ENCODE data around the gene OSBPL10.
"Not testable (repeated sequence)": the region's sequence is repeated elsewhere in the genome, so short reads cannot be mapped to it uniquely, and the experiment has no call there.

Gene OSBPL10

DNA sequence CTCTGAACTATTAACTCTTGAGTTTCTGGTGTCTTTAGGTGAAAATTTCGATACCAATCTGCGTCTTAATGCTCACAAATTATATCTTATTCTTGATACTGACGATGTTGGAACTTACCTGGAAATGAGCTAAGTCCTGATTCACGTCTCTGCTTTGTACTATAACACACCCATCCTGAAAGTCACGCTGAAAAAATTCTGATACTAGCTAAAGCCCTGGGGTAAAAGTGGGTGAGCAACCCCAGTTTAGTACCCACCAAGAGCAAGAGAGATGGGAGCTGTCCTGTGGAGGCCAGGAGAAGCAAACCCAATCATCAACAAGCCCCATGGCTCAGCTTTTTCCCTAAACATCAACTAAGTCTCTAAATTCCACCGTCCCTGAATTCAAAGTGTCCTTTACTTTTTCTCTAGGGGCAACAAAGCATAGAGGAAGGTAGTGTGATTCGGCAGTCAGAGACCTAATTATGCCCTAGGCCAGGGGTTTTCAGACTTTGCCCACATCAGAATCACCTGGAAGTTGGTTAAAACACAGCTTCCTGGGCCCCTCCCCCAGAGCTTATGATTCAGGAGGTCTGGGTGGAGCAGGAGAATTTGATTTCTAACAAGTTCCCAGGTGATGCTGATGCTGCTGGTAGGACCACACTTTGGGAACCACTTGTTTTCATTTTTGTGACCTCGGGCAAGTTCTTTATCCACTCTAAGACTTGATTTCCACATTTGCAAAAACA is 90.2 kb downstream of the OSBPL10 start:
- peak; percentile 20 for DNase-seq (ENCODE audit: low spot score)

DNA sequence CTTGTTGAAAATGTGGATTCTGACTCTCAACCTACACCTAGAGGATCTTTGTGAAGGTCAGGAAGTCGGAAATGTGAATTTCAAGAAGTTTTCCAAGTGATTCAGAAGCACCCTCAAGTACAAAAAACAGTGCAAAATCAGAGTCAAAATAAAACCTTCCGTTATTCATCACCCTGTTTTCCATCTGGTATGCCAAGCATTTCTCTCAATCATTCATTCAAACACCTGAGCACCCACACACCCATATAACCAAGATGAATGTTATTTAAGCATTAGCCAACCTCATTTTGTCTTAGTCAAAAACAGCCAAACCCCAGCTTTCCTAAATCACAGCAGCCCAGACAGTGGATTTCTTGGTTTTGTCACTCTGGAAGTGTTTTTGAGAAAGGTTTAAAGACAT is 91.1 kb downstream of the OSBPL10 start:
- peak; percentile 38 for DNase-seq (ENCODE audit: low spot score)

DNA sequence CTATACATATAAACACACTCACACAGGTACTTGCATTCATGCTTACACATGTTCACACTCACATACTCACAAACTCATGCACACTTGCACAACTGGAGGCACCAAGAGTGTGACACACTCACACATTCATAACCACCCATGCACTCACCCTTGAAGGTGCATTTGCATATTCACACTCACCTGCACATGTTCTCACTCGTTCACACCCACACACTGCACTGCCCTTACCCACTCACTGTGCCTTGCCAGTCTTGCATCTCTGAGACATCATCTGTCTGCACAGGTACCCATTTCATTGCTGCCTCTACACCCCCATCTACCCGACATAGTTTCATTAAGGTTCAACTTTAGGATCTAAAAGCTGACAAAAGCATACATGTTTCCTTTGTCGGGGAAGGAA is 95.8 kb downstream of the OSBPL10 start:
- no peak for DNase-seq (ENCODE audit: low spot score)

DNA sequence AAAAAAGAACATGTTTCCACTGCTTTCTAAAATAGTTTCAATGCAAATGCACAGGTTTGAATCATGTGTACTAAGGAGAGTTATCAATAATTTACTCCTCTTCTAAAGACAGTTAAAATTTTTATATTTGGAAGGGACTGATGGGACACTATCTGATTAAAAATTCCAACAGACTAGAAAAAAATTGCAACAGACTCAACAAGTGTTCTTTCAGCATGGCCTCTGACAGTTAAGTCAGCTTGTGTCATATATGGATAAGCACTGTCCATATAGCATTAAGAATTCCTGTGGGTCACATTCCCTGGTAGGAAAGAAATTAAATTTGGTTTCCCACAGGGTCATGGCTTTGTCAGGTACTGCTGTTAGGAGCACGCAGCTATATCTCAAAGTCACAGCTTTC is 96.8 kb downstream of the OSBPL10 start:
- DNase-seq (ENCODE audit: low spot score): no peak

DNA sequence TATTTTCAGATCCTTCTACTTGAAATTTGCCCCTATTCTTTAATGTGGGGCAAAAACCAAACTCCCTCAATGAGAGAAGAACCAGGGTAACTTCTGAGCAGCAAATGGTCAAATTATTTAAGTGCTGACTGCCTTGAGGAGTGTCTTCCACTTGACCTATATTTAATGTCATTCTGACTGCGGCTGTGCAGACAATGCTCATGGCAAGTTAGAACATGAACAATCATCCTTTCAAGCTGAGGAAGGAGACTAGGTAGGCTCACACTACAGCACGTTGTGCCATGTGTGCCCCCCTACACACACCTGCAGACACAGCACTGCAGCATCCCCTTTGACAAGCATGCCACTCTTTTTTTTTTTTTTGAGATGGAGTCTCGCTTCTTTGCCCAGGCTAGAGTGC is 98.2 kb downstream of the OSBPL10 start:
- DNase-seq (ENCODE audit: low spot score): no peak

DNA sequence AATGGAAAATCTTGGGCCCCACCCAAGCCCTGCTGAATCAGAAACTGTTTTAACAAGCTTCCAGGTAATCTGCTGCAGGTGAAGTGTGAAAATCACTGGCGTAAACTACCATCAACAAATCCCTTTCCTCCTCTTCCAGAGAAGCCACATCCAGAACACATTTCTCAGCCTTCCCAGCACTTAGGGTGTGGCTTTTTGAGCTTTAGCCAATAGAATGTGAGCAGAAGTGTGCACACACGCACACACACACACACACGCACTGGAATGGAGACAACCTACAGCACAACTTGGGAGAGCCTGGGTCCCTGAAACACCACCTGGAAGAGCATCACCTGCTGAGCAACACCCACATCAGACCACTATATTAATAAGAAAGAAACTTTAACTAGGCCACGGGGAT is 98.6 kb downstream of the OSBPL10 start:
- peak; percentile 25 for DNase-seq (ENCODE audit: low spot score)

DNA sequence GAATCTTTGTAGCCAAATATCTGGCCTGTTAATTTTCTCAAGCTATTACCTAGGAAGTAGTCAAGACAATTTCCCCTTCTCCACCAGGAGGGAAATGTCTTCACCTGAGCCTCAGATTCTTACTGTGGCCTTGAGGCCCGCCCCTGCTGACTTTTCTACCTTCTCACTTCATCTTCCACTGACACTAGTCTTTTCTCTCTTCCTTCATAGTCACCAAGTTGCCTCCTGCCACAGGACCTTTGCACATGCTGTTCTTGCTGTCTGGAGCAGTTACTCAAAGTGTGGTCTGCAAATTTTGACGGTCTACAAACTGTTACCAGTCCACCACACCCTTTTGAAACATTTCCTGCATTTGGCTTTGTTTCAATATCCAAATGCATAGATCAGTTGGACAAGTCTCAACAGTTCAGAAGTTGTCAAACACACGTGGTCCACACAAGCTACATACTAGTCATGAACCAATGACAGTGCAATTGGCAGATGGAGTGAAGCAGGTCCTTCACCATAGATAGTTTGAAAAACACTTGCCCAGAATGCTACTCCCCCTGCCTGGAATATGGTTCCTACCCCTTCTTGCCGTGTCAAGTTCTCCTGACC is 100.5 kb downstream of the OSBPL10 start:
- no peak for DNase-seq (ENCODE audit: low spot score)

DNA sequence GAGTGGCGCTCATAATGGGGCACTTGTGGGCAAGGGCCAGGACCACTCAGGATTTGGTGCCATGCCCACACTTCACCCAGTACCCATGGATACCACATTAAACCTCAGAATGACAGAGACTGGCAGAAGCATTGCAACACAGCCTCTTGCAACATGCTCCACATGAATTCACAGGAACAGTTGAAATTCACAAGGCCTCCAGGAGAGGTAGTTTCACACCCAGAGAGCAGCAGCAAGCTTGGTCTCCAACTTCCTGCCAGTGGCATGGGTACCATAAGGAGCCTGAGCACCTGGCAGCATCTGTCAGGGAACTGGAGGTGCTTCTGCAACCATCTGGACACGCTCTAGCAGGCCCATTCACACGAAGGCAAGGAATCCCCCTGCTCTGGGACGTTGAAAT is 101.0 kb downstream of the OSBPL10 start:
- peak; percentile 67 for DNase-seq (ENCODE audit: low spot score)

DNA sequence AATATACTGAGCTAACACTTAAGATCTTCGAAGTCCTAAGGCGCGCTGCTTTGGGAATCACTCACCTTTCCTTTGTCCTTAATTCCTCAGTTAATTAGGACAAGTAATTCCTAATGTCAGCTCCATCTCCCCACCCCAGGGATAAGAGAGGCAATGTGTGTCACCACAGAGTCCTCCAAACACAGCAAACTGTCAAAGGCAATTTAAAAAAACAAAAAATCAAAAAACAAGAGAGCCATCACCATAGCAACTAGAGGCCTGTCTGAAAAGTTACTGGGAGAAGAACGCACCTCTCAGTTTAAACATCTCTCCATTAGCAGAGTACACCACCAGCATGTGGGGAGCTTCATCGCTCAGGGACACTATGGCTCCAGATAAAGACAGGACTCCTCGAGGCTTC is 101.7 kb downstream of the OSBPL10 start:
- no peak for DNase-seq (ENCODE audit: low spot score)

DNA sequence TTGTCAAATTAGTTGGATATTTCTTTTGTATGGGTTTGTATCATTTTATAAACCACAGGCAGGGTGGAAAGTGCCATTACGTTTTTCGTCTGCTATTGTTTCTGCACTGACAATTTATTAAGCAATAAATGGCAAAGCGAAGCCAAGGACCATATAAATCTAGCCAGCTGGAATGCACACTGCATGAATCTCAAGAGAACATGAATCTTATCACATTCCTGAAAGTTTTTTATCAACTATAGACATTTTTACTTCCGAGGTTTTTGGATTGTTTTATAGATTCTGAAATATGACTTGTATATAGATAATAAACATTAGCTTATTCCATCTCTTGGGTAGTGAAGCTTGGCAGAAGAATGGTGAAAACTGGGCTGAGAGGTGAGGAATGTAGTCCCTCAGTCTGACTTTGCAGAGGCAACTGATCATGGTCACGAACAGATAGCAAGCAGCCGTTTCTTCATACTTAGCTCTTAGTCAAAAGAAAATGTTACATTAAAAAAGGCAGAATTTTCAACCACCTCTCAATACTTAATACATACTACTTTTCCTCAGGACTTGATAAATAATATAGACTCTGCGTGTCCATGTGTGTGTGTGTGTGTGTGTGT is 102.7 kb downstream of the OSBPL10 start:
- DNase-seq (ENCODE audit: low spot score): no peak

DNA sequence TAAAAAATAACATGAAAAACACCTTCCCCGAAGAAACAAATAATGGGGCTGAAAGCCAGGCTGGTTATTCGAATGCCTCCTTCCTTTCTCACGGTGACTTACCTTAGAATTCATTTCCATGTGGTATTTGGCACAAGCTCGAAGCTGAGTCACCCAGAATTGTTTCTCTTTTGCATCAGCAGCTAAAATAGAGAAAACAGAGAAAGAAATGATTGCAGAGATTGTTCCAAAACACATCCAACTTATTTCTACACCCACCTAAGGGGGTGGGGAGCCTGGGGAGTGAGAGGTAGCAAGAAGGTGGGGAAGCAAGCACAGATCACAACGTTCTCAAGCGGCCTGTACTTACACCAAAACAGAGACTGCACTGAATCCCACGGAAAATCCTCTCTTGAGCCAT is 104.7 kb downstream of the OSBPL10 start:
- peak; percentile 86 for DNase-seq (ENCODE audit: low spot score)

DNA sequence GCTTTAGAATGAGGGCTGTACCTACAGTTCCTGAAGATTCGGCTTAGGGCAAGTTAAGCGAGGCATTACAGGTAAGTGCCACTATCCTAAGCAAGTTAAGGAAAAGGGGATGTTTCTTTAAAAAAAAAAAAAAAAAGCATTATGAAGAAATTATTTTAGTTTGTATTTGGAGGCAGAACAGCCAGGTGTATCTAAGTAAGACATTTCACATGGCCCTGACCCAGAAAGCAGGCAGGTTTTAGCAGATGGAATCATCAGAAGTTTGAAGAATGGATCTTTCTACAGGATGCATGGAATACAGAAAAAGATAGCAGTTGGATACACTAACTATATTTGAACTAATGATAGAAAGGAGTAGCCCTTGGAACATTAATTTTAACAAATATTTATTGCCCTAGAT is 105.6 kb downstream of the OSBPL10 start:
- no peak for DNase-seq (ENCODE audit: low spot score)

DNA sequence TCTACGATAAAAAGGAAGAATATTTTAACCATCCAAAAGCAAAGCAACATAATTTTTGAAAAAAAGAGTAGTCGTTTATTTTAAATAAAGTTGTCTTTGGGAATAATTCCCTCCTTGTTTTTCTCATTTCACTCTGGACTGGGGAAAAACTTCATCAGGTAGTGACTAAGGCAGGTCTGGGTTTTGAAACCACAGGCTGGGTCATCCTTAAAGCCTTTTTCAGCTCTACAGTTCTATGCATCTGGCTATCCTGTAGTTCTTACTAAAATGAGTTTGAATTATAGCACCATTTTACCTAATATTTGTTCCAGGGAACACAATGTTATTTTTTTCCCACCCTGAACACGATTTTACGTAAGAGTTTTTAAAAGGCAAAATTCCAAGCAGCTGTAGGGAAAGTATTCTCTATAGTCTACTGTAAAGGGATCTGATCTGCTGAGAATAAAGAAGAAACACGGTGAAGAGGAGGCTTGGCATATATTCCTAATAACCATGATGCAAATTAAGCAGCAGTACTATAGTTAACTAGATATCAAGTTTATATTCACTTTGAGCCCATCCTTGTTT is 107.7 kb downstream of the OSBPL10 start:
- peak; percentile 35 for DNase-seq (ENCODE audit: low spot score)

DNA sequence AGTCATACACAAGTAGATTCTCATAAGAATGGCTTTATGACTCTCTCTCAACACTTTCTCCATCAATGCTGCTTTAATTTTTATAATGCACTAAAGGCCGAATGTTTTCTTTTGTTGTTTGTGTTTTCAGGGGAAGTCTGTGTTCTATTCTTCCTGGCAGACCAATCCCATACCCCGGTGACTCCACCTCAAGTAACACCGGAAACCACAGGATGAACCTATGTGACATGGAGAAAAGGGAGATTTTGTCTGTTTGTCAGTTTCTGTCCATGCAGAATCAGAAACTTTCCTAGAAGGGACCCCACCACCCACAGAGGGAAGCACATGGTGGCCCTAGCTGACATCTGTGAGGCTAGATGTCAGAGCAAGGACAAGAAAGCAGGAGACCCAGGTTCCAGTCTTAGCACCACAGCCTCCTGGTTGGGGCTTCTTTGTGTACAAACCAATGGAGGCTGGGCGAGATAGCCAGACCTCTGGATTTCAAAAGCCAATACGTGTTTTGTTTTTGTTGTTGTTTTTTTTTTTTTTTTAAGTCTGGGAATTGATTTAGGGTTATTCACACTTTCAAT is 109.0 kb downstream of the OSBPL10 start:
- DNase-seq (ENCODE audit: low spot score): no peak

DNA sequence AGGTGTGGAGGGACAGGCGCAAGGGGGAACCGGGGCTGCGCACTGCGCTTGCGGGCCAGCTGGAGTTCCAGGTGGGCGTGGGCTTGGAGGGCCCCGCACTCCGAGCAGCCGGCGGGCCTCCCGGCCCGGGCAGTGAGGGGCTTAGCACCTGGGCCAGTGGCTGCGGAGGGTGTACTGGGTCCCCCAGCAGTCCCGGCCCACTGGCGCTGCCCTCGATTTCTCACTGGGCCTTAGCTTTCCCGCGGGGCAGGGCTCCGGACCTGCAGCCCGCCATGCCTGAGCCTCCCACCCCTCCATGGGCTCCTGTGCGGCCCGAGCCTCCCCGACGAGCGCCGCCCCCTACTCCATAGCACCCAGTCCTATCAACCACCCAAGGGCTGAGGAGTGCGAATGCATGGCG is 111.0 kb downstream of the OSBPL10 start:
- DNase-seq (ENCODE audit: low spot score): not testable (repeated sequence)

DNA sequence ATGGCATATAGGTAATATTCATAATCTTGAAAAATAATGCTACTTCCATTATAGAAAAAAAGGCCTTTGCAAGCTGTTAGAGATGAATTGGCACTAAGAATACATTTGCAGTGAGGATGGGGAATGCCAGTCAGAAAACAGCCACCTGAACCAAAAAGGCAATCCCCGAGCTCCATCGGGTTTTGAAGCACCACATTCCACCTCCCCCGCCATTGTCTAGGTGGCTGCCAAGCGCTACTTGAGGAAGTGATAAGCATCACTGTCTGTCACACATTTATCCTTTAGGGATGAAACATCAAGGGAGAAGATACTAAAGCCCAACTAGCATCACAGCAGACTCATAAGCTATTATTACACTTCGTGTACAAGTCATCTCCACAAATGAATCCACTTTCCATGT is 112.8 kb downstream of the OSBPL10 start:
- no peak for DNase-seq (ENCODE audit: low spot score)

DNA sequence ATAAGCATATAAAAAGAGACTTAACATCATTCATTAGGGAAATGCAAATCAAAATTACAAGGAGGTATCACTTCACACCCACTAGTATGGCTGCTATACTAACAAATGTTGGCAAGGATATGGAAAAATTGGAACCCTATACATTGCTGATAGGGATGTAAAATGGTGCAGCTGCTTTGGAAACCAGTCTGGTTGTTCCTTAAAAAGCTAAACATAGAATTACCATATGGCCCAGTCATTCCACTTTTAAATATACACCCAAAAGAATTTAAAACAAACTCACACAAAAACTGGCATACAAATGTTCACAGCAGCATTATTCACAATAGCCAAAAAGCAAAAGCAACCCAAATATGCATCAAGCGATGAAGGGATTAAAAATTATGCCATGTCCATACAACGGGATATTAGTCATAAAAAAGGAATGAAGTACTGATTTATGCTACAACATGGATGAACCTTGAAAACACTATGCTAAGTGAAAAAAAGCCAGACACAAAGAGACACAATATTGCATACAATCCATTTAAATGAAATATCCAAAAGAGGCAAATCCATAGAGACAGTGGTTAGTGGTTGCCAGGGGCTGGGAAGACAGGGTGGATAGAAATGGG is 118.3 kb downstream of the OSBPL10 start:
- no peak for DNase-seq (ENCODE audit: low spot score)

DNA sequence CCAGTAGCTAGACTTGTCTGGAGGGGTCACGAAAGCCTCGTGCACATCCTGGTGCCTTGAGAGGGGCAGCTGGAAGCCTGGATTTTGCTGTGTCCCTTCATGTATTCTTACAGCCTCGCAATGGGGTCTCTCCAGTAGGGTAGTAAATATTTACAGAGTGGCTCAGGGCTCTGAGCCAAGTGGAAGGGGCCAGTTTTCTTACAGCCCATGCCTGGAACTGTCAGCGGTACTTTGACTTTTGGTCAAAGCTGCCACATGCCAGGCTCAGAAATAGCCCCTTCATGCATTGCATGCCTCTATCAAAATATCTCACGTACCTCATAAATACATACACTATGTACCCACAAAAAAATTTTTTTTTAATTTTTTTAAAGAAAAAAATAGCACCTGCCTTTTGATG is 119.2 kb downstream of the OSBPL10 start:
- no peak for DNase-seq (ENCODE audit: low spot score)

DNA sequence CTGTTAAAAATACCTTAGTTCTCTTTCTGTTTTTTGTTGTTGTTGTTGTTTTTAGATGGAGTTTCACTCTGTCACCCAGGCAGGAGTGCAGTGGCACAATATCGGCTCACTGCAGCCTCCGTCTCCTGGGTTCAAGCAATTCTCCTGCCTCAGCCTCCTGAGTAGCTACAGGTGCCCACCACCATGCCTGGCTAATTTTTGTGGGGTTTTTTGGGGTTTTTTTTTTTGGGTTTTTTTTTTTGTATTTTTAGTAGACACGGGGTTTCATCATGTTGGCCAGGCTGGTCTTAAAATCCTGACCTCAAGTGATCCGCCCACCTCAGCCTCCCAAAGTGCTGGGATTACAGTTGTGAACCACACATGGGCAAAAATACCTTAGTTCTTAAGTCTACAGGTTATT is 120.4 kb downstream of the OSBPL10 start:
- DNase-seq (ENCODE audit: low spot score): not testable (repeated sequence)

DNA sequence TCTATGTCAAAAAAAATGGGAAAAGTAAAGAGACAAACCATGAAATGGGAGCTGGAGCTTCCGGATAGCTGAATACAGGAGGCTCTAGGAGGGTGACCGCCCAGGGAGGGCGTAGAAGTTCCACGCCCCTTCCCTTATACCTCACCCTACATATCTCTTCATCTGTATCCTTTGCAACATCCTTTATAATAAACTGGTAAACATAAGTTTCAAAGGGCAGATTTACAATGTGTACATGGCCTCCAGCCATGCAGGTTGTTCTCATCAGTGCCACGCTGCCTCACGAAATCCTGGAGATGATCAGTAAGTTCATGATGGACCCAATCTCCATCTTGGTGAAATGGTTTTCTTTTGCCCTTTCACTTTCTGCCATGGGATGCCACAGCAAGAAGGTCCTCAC is 121.8 kb downstream of the OSBPL10 start:
- DNase-seq (ENCODE audit: low spot score): no peak

DNA sequence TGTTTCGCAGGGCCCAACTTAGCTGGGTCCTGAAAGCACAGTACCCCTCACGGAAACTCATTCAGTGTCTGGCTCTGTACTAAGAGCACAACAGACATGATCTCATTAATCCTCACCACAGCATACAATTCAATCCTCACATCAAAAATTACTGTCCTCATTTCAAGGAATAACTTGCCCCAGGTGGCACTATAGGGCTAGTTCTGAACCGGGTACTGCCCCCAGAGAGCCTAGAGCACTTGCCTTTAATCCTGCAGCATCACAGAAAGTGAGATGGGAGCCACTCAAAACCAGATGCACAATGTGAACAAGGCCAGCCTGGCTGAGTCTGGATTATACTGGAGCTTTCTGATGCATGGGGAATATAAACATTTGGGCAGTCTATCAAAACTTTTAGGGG is 122.6 kb downstream of the OSBPL10 start:
- DNase-seq (ENCODE audit: low spot score): peak; percentile 13

DNA sequence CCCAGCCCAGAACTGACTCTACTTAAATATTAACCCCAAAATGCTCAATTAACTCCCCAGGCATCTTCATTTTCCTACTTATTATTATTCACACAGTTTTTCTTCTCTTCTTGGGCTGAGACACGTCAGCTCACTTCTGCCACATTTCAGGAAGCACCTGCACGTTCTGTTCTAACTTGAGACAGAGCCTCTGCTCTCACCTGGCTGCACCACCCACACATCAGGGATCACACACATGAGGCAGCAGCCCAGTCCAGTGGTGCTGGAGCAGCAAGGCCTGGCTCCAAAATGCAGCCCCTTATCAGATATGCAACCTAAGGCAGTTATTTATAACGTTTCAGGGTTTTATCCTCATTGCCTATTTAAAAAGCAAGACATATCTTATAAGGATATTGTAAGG is 127.5 kb downstream of the OSBPL10 start:
- no peak for DNase-seq (ENCODE audit: low spot score)

DNA sequence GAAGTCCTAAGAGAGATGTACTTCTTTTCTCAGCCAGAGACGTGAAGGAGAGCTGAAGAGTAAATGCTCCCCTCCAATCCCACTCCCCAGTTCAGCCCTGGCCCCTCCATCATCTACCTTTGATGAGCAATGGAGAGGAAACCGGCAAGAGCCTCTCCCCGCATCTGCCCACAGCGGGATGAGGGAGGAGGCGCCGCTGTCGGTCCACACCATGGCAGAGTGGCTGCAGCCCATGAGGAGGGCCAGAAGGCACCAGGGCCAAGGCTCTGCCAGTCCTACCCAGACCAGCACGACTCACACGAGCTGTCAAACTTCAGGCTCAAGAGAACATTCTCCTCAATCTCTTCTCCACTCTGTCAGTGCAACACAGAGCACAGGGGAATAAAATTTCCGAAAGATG is 129.8 kb downstream of the OSBPL10 start:
- no peak for DNase-seq (ENCODE audit: low spot score)
